HG02970 (cell line): ENCODE results near the gene CPPED1.
"Not testable (repeated sequence)": the region's sequence is repeated elsewhere in the genome, so short reads cannot be mapped to it uniquely, and the experiment has no call there.

Experiments
- ATAC-seq: cut with Tn5 transposase; IDR thresholded peaks from one replicate; pipeline ENCODE4 v1.9.1; 2021; ENCODE audit warnings: mild to moderate bottlenecking, moderate library complexity, moderate number of reproducible peaks; ENCODE audit not compliant: unreplicated experiment, low FRiP score

CPPED1 gene, protein sequence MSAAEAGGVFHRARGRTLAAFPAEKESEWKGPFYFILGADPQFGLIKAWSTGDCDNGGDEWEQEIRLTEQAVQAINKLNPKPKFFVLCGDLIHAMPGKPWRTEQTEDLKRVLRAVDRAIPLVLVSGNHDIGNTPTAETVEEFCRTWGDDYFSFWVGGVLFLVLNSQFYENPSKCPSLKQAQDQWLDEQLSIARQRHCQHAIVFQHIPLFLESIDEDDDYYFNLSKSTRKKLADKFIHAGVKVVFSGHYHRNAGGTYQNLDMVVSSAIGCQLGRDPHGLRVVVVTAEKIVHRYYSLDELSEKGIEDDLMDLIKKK

GRCh38 chr16:12803203-12804093 is at the start of gene CPPED1:
TSS of gene CPPED1 (minus strand) at chr16:12803887. CDS start at chr16:12803776, 111 bp downstream.
- ATAC-seq: peak; percentile 90

- ATAC-seq: no peak
These were observed 46.5 kb upstream of the CPPED1 start for GRCh38 chr16:12850186-12850585.

GRCh38 chr16:12846592-12846991 is 42.9 kb upstream of the CPPED1 start:
- ATAC-seq: no peak

DNA sequence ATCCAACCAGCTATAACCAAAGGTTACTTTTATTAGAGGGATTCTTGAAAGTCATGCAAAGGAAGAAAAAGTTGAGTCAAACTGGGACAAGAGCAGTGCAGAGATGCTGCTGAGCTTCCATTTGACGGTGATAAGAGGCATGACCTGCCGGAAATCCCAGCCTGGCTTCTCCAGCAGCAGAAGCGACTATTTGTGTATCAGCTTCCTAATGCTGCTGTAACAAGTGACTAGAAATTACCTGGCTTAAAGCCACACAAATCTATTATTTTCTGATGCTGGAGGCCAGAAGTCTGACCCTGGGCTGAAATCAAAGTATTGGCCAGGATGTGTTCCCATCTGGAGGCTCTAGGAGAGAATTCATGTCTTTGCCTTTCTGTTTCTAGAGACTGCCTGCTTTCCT is 41.6 kb upstream of the CPPED1 start:
- ATAC-seq: no peak

GRCh38 chr16:12837756-12838155 is 34.1 kb upstream of the CPPED1 start:
- ATAC-seq: no peak

DNA sequence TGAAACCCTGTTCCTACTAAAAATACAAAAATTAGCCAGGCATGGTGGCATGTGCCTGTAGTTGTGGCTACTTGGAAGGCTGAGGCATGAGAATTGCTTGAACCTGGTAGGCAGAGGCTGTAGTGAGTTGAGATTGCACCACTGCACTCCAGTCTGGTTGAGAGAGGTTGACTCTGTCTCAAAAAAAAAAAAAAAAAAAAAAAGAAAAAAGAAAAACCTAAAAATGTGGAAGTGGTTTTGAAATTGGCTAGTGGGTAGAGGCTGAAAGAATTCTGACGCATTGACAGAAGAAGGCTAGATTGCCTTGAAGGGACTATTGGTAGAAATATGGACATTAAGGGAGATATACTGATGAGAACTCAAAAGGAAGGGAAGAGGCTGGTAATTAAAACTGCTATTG is 33.6 kb upstream of the CPPED1 start:
- ATAC-seq: no peak

DNA sequence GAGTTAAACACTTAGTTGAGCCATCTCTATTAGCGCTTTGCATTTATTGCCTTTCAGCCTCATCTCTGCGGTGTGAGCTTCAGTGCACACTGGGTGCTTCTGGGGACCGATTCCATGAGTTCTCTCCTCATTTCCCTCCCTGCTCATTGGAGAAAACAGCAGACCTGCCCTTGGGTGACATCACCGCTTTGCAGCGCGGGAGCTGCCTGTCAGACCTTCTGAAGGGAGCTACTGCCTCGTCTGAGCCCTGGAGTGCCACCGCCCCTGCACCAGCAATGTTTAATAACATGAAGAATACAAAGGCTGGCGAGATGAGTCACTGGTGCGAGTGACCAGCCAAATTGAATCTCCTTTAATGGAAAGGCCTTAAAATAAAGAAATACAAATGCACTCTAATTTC is 30.2 kb upstream of the CPPED1 start:
- ATAC-seq: no peak

GRCh38 chr16:12829096-12829888 is 25.6 kb upstream of the CPPED1 start:
- ATAC-seq: no peak

DNA sequence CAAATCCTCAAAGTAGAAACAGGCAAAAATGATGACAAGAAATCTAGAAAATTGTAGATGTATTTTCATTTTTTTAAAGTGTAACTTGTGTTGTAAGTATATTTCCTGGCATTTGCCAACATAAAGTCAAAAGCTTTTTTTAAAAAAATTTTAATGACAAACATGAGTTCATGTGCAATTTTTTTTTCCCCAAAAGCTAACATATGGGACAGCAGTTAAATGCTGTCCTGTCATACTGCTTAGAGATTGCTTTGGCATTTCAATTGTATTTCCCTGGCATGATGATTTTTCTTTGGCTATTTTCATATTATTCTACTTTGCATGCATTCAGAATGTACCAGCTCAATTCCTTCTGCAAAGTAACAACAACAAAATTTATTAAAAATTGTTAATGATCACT is 24.5 kb upstream of the CPPED1 start:
- ATAC-seq: no peak

- ATAC-seq: no peak
These were observed 22.9 kb upstream of the CPPED1 start for GRCh38 chr16:12826559-12826958.

GRCh38 chr16:12819126-12820117 is 15.7 kb upstream of the CPPED1 start:
- ATAC-seq: no peak

DNA sequence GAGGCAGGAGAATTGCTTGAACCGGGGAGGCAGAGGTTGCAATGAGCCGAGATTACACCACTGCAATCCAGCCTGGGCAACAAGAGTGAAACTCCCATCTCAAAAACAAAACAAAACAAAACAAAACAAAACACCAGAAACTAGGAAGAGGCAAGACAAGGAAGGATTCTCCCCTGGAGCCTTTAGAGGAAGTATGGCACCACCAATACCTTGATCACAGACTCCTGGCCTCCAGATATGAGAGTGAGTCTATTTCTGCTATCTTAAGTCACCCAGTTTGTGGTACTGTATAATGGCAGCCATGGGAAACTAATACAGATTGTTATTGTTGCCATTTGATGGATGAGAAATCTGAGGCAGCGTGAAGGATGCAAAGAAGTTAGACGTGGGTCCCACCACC is 14.6 kb upstream of the CPPED1 start:
- ATAC-seq: no peak

DNA sequence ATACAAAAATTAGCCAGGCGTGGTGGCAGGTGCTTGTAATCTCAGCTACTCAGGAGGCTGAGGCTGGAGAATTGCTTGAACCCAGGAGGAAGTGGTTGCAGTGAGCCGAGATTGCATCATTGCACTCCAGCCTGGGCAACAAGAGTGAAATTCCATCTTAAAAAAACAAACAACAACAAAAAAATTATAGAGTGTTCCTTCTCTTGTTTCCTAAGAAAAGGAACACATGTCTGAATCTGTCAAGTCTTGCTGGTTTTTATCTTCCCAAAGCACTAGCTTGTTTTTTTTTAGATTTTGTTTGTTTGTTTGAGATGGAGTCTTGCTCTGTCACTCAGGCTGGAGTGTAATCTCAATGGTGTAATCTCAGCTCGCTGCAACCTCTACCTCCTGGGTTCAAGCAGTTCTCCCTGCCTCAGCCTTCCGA is 13.1 kb upstream of the CPPED1 start:
- ATAC-seq: not testable (repeated sequence)

- ATAC-seq: no peak
These were observed 11.7 kb upstream of the CPPED1 start for GRCh38 chr16:12815361-12815760.

DNA sequence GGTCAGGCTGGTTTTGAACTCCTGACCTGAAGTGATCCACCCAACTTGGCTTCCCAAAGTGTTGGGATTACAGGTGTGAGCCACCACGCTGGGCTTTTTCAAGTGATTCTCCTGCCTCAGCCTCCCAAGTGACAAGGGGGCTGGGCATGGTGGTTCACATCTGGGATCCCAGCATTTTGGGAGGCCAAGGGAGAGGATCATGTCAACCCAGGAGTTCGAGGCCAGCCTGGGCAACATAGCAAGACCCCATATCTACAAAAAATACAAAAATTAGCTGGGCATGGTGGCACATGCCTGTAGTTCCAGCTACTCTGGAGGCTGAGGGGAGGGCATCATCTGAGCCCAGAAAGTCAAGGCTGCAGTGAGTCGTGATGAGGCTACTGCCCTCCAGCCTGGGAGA is 10.0 kb upstream of the CPPED1 start:
- ATAC-seq: not testable (repeated sequence)

- not testable (repeated sequence) for ATAC-seq
These were observed 9.6 kb upstream of the CPPED1 start for GRCh38 chr16:12813321-12813720.

DNA sequence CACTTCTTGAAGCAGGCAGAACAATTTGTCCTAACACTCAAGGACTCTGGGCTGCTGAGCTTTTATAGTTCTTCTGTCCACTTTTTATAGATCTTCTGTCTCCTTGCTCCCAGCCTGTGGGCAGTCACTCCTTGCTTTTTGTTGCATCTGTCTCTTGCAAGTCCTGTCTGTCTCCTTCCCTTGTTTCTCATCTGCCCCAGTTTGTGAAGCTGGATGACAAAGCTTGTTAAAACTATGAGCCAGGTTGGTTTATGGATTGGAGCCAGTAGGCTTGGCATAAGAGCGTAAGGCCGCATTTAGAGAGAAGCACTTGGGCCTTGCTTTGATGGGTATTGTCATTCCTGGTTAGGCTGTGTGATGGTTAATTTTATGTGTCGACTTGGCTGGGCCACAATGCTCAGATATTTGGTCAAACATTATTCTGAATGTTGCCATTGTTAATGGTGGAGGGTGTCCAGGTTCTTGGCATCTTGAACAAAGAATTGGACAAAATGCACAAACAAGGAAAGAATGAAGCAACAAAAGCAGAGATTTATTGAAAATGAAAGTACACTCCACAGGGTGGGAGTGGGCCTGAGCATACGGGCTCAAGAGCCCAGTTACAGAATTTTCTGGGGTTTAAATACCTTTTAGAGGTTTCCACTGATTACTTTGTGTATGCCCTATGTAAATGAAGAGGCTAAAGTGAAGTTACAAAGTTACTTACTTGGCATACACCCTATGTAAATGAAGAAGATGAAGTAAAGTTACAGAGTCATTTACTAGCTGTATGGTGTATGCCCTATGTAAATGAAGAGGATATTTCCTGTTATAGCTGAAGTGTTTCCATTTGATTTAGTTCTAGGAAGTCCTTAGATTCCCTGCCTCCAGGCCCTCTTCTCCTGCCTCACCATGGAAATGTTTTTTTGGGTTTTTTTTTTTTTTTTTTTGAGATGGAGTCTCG is 8.0 kb upstream of the CPPED1 start:
- ATAC-seq: no peak

GRCh38 chr16:12805066-12805465 is 1.4 kb upstream of the CPPED1 start:
- no peak for ATAC-seq

GRCh38 chr16:12804395-12804794 is 708 bp upstream of the CPPED1 start:
- ATAC-seq: no peak
